ENCODE data around the gene LARGE1.
"Not testable (repeated sequence)": the region's sequence is repeated elsewhere in the genome, so short reads cannot be mapped to it uniquely, and the experiment has no call there.

Gene LARGE1

DNA sequence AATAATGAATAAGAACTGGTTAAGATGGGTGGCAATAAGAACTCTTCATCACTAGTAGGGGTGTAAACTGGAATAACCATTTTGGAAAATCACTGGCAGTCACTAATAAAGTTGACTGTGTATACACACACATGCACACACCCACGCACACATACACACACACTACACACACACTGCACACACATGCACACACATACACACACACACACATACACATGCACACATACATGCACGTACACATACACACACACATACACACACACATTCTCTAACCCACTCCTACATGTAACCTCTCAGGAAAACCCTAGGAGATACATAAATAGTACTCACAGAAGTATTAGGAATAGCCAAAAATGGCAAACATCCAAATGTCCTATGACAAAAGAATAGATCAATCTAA is 455.6 kb downstream of the LARGE1 start:
- Histone ChIP-seq H3K27me3 (ENCODE audit: insufficient read depth, poor library complexity, severe bottlenecking) (no peaks in the 10 kb centered on the region), H3K27ac (replicated peaks) (no peak overlapping the region), H3K4me3 (replicated peaks; ENCODE audit: insufficient read depth, low read length) (no peak overlapping the region)
- TF ChIP-seq, protein P1, sequence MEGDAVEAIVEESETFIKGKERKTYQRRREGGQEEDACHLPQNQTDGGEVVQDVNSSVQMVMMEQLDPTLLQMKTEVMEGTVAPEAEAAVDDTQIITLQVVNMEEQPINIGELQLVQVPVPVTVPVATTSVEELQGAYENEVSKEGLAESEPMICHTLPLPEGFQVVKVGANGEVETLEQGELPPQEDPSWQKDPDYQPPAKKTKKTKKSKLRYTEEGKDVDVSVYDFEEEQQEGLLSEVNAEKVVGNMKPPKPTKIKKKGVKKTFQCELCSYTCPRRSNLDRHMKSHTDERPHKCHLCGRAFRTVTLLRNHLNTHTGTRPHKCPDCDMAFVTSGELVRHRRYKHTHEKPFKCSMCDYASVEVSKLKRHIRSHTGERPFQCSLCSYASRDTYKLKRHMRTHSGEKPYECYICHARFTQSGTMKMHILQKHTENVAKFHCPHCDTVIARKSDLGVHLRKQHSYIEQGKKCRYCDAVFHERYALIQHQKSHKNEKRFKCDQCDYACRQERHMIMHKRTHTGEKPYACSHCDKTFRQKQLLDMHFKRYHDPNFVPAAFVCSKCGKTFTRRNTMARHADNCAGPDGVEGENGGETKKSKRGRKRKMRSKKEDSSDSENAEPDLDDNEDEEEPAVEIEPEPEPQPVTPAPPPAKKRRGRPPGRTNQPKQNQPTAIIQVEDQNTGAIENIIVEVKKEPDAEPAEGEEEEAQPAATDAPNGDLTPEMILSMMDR (IDR thresholded peaks at IDR 0.05; ENCODE audit: insufficient read depth, low read length): no peak
- TF ChIP-seq GABPA (IDR thresholded peaks at IDR 0.05; ENCODE audit: low read depth) (no peak), SPI1 (IDR thresholded peaks at IDR 0.05; ENCODE audit: borderline replicate concordance, low read depth) (no peak), POLR2AphosphoS5 (IDR thresholded peaks at IDR 0.05; ENCODE audit: low read depth) (no peak)
- TF ChIP-seq, protein P2, sequence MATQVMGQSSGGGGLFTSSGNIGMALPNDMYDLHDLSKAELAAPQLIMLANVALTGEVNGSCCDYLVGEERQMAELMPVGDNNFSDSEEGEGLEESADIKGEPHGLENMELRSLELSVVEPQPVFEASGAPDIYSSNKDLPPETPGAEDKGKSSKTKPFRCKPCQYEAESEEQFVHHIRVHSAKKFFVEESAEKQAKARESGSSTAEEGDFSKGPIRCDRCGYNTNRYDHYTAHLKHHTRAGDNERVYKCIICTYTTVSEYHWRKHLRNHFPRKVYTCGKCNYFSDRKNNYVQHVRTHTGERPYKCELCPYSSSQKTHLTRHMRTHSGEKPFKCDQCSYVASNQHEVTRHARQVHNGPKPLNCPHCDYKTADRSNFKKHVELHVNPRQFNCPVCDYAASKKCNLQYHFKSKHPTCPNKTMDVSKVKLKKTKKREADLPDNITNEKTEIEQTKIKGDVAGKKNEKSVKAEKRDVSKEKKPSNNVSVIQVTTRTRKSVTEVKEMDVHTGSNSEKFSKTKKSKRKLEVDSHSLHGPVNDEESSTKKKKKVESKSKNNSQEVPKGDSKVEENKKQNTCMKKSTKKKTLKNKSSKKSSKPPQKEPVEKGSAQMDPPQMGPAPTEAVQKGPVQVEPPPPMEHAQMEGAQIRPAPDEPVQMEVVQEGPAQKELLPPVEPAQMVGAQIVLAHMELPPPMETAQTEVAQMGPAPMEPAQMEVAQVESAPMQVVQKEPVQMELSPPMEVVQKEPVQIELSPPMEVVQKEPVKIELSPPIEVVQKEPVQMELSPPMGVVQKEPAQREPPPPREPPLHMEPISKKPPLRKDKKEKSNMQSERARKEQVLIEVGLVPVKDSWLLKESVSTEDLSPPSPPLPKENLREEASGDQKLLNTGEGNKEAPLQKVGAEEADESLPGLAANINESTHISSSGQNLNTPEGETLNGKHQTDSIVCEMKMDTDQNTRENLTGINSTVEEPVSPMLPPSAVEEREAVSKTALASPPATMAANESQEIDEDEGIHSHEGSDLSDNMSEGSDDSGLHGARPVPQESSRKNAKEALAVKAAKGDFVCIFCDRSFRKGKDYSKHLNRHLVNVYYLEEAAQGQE (IDR thresholded peaks at IDR 0.05; ENCODE audit: insufficient replicate concordance, low read depth): no peak
- DNase-seq (ENCODE audit: low read depth in 1 of 2, low spot score in 1 of 2): no peak

DNA sequence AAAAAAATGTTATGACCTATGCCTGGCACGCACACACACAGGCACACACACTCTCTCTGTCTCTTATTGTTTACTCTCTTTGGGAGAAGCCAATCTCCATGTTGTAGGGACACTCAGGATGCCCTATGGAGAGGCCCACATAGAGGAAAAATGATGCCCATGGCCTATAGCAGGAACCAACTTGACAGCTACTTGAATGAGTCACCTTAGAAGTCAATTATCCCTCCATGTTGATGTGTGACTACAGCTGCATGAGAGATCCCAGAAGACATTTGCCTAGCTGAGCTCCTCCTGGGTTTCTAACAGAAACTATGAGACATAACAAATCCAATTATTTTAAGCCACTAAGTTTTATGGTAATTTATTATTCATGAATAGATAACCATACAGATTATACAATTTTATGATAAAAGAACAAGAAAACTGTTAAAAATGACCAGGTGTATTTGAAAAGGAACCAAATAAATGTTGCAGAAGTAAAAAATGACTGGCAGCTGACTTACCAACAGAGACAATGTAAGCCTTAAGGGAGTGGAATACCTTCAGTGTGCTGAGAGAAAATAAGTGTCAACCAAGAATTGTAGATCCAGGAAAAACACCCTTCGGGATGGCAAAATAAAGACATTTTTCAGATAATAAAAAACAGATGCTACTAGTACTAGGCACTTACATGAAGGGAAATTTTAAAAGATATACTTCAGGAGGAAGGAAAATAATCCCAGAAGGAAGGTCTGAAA is 458.4 kb downstream of the LARGE1 start:
- DNase-seq (ENCODE audit: low read depth in 1 of 2, low spot score in 1 of 2): no peak
- no peaks in the 10 kb centered on the region for H3K27me3 ChIP-seq (ENCODE audit: insufficient read depth, poor library complexity, severe bottlenecking)
- no peak for TF ChIP-seq GABPA (IDR thresholded peaks at IDR 0.05; ENCODE audit: low read depth)
- H3K4me3 ChIP-seq (replicated peaks; ENCODE audit: insufficient read depth, low read length): no peak overlapping the region
- H3K27ac ChIP-seq (replicated peaks): no peak overlapping the region

DNA sequence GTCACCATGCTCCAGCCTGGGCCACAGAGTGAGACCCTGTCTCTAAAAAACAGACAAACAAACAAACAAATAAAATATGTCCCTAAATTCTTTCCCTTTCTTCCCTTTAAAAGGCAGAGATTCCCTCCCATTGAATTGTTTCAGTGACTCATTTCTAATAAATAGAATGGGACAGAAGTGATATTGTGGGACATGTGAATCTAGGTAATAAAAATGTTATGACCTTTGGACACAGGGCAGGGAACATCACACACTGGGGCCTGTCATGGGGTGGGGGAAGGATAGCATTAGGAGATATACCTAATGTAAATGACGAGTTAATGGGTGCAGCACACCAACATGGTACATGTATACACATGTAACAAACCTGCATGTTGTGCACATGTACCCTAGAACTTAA is 459.0 kb downstream of the LARGE1 start:
- DNase-seq (ENCODE audit: low read depth in 1 of 2, low spot score in 1 of 2); H3K27me3 ChIP-seq (ENCODE audit: insufficient read depth, poor library complexity, severe bottlenecking); H3K27ac ChIP-seq (replicated peaks); H3K4me3 ChIP-seq (replicated peaks; ENCODE audit: insufficient read depth, low read length): not testable (repeated sequence)

DNA sequence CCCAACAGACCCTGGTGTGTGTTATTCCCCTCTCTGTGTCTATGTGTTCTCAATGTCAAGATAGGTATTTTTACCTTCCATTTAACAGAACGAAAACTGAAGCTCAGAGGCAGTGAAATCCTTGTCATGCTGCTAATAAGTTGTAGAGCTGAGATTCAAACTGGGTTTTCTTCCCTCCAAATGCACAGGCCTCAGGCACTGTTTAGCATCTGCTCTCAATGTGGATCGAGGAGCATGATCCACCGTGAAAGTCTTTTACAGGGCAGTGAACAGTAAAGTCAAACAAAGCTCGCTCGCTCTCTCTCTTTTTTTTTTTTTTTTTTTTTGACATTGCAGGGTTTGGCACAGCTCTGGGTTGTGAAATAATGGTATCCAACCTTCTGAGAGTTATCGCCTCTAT is 461.1 kb downstream of the LARGE1 start:
- no peak overlapping the region for H3K27ac ChIP-seq (replicated peaks)
- no peak for DNase-seq (ENCODE audit: low read depth in 1 of 2, low spot score in 1 of 2)
- H3K4me3 ChIP-seq (replicated peaks; ENCODE audit: insufficient read depth, low read length): no peak overlapping the region
- TF ChIP-seq GABPA (IDR thresholded peaks at IDR 0.05; ENCODE audit: low read depth) (no peak), SPI1 (IDR thresholded peaks at IDR 0.05; ENCODE audit: borderline replicate concordance, low read depth) (no peak), POLR2AphosphoS5 (IDR thresholded peaks at IDR 0.05; ENCODE audit: low read depth) (no peak)
- TF ChIP-seq, protein P2 (IDR thresholded peaks at IDR 0.05; ENCODE audit: insufficient replicate concordance, low read depth): no peak
- TF ChIP-seq, protein P1 (IDR thresholded peaks at IDR 0.05; ENCODE audit: insufficient read depth, low read length): no peak
- no peaks in the 10 kb centered on the region for H3K27me3 ChIP-seq (ENCODE audit: insufficient read depth, poor library complexity, severe bottlenecking)

DNA sequence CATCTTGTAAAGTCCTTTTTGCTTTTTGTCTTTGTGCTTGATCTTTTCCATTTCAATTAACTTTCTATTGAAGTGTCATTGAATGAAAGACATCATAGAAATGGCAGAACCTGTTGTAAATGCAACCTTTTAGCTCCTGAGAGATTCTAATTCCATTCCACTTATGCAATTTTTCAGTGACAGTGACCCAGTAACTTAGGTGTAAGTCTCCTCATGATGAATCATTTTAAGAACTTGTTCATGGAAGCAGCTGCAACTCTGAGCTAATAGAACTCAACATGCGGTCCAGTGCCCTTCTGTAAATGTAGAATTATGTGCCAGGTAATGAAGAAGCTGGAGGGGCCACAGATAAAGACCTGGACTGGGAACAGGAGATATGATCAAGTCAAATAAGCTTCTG is 463.8 kb downstream of the LARGE1 start:
- no peak overlapping the region for H3K4me3 ChIP-seq (replicated peaks; ENCODE audit: insufficient read depth, low read length)
- no peaks in the 10 kb centered on the region for H3K27me3 ChIP-seq (ENCODE audit: insufficient read depth, poor library complexity, severe bottlenecking)
- no peak for DNase-seq (ENCODE audit: low read depth in 1 of 2, low spot score in 1 of 2)
- TF ChIP-seq POLR2AphosphoS5 (IDR thresholded peaks at IDR 0.05; ENCODE audit: low read depth) (no peak), SPI1 (IDR thresholded peaks at IDR 0.05; ENCODE audit: borderline replicate concordance, low read depth) (no peak), GABPA (IDR thresholded peaks at IDR 0.05; ENCODE audit: low read depth) (no peak)
- TF ChIP-seq, protein P2 (IDR thresholded peaks at IDR 0.05; ENCODE audit: insufficient replicate concordance, low read depth): no peak
- TF ChIP-seq, protein P1 (IDR thresholded peaks at IDR 0.05; ENCODE audit: insufficient read depth, low read length): no peak
- no peak overlapping the region for H3K27ac ChIP-seq (replicated peaks)
